SIG-M5 (cell line): ENCODE results near the gene DDX27.
"Not testable (repeated sequence)": the region's sequence is repeated elsewhere in the genome, so short reads cannot be mapped to it uniquely, and the experiment has no call there.

Experiments used
- DNase-seq: peaks from one replicate; lab custom pipeline; 2025; lab: John Stamatoyannopoulos, UW

Gene DDX27

GRCh38 chr20:49203746-49204145, 15.5 kb upstream of the DDX27 start:
- no peak for DNase-seq

GRCh38 chr20:49207076-49207475, 12.1 kb upstream of the DDX27 start:
- DNase-seq: no peak

- no peak for DNase-seq
These were observed 9.0 kb upstream of the DDX27 start for GRCh38 chr20:49210101-49210756.

GRCh38 chr20:49210757-49211110, 8.5 kb upstream of the DDX27 start:
- DNase-seq: no peak

GRCh38 chr20:49214571-49214970, 4.6 kb upstream of the DDX27 start:
- no peak for DNase-seq

GRCh38 chr20:49215232-49215631, 4.0 kb upstream of the DDX27 start:
- DNase-seq: no peak

- peak; percentile 46 for DNase-seq
These were observed 2.1 kb upstream of the DDX27 start for GRCh38 chr20:49216991-49217578.

- DNase-seq: not testable (repeated sequence)
These were observed 501 bp upstream of the DDX27 start for GRCh38 chr20:49218739-49219090.

- DNase-seq: no peak
These were observed 962 bp downstream of the DDX27 start for GRCh38 chr20:49219924-49220831.

GRCh38 chr20:49225896-49226295, 6.7 kb downstream of the DDX27 start:
- no peak for DNase-seq

- DNase-seq: no peak
These were observed 9.5 kb downstream of the DDX27 start for GRCh38 chr20:49228676-49229075.

- no peak for DNase-seq
These were observed 10.2 kb downstream of the DDX27 start for GRCh38 chr20:49229381-49229780.

- DNase-seq: no peak
These were observed 10.8 kb downstream of the DDX27 start for GRCh38 chr20:49230021-49230420.

GRCh38 chr20:49230561-49231133, 11.4 kb downstream of the DDX27 start:
- DNase-seq: peak; percentile 17

- no peak for DNase-seq
These were observed 12.3 kb downstream of the DDX27 start for GRCh38 chr20:49231471-49231870.

- DNase-seq: no peak
These were observed 14.0 kb downstream of the DDX27 start for GRCh38 chr20:49233226-49233625.

GRCh38 chr20:49234831-49235230, 15.6 kb downstream of the DDX27 start:
- DNase-seq: no peak

- no peak for DNase-seq
These were observed 17.1 kb downstream of the DDX27 start for GRCh38 chr20:49236301-49236700.

GRCh38 chr20:49237531-49237930, 18.3 kb downstream of the DDX27 start:
- no peak for DNase-seq

- no peak for DNase-seq
These were observed 26.9 kb downstream of the DDX27 start for GRCh38 chr20:49245921-49246740.

- no peak for DNase-seq
These were observed 28.0 kb downstream of the DDX27 start for GRCh38 chr20:49247169-49247723.

- no peak for DNase-seq
These were observed 28.6 kb downstream of the DDX27 start for GRCh38 chr20:49247792-49248191.
